ENCODE results near the gene TSPAN11.

Gene TSPAN11

GRCh38 chr12:30913323-30913722, 13.2 kb upstream of the TSPAN11 start:
- no peaks in the 10 kb centered on the region for H3K79me2 ChIP-seq (ENCODE audit: insufficient read depth, low read length)
- H3K36me3 ChIP-seq (ENCODE audit: insufficient read depth, low read length): no peaks in the 10 kb centered on the region
- H3K9ac ChIP-seq (ENCODE audit: low read depth, low read length, poor library complexity, severe bottlenecking): no peak overlapping the region
- no peaks in the 10 kb centered on the region for H3K9me2 ChIP-seq (replicated peaks; ENCODE audit: low read depth, low read length)
- no peaks in the 10 kb centered on the region for H3K4me1 ChIP-seq (ENCODE audit: insufficient read depth, low read length, poor library complexity, severe bottlenecking)
- no peaks in the 10 kb centered on the region for H4K20me1 ChIP-seq (ENCODE audit: insufficient read depth, low read length, poor library complexity, severe bottlenecking)
- no peak for TF ChIP-seq EZH2phosphoT487 (IDR thresholded peaks at IDR 0.05; ENCODE audit: borderline replicate concordance)
- H3K4me3 ChIP-seq (ENCODE audit: low read length, poor library complexity, severe bottlenecking): no peak overlapping the region
- H3F3A ChIP-seq (ENCODE audit: low read depth): no peaks in the 10 kb centered on the region
- H3K27me3 ChIP-seq (ENCODE audit: insufficient read depth, low read length, poor library complexity, severe bottlenecking): no peaks in the 10 kb centered on the region
- no peaks in the 10 kb centered on the region for H3K9me3 ChIP-seq (ENCODE audit: insufficient read depth, low read depth, low read length)
- H3K4me2 ChIP-seq (ENCODE audit: low read depth, low read length, poor library complexity, severe bottlenecking): no peak overlapping the region
- no peak overlapping the region for H2AFZ ChIP-seq (ENCODE audit: low read length)

GRCh38 chr12:30914986-30915591, 11.5 kb upstream of the TSPAN11 start:
- Histone ChIP-seq H3F3A (ENCODE audit: low read depth) (no peaks in the 10 kb centered on the region), H3K79me2 (ENCODE audit: insufficient read depth, low read length) (no peaks in the 10 kb centered on the region), H3K4me2 (ENCODE audit: low read depth, low read length, poor library complexity, severe bottlenecking) (no peak overlapping the region), H3K4me3 (ENCODE audit: low read length, poor library complexity, severe bottlenecking) (no peak overlapping the region), H3K36me3 (ENCODE audit: insufficient read depth, low read length) (no peaks in the 10 kb centered on the region), H2AFZ (ENCODE audit: low read length) (no peak overlapping the region), H3K27me3 (ENCODE audit: insufficient read depth, low read length, poor library complexity, severe bottlenecking) (no peaks in the 10 kb centered on the region), H3K9ac (ENCODE audit: low read depth, low read length, poor library complexity, severe bottlenecking) (no peak overlapping the region), H4K20me1 (ENCODE audit: insufficient read depth, low read length, poor library complexity, severe bottlenecking) (no peaks in the 10 kb centered on the region), H3K9me3 (ENCODE audit: insufficient read depth, low read depth, low read length) (no peaks in the 10 kb centered on the region), H3K4me1 (ENCODE audit: insufficient read depth, low read length, poor library complexity, severe bottlenecking) (no peaks in the 10 kb centered on the region), H3K9me2 (replicated peaks; ENCODE audit: low read depth, low read length) (no peaks in the 10 kb centered on the region)
- TF ChIP-seq CTCF (conservative IDR thresholded peaks at IDR 0.05; ENCODE audit: low read length) (no peak), EZH2phosphoT487 (IDR thresholded peaks at IDR 0.05; ENCODE audit: borderline replicate concordance) (no peak)

GRCh38 chr12:30923057-30923456, 3.5 kb upstream of the TSPAN11 start:
- H3K9me3 ChIP-seq (ENCODE audit: insufficient read depth, low read depth, low read length): no peaks in the 10 kb centered on the region
- H3K4me2 ChIP-seq (ENCODE audit: low read depth, low read length, poor library complexity, severe bottlenecking): no peak overlapping the region
- no peaks in the 10 kb centered on the region for H3K79me2 ChIP-seq (ENCODE audit: insufficient read depth, low read length)
- H3K27me3 ChIP-seq (ENCODE audit: insufficient read depth, low read length, poor library complexity, severe bottlenecking): no peaks in the 10 kb centered on the region
- no peak for TF ChIP-seq CTCF (conservative IDR thresholded peaks at IDR 0.05; ENCODE audit: low read length)
- TF ChIP-seq EZH2phosphoT487 (IDR thresholded peaks at IDR 0.05; ENCODE audit: borderline replicate concordance): no peak
- H3K4me1 ChIP-seq (ENCODE audit: insufficient read depth, low read length, poor library complexity, severe bottlenecking): no peaks in the 10 kb centered on the region
- no peaks in the 10 kb centered on the region for H3F3A ChIP-seq (ENCODE audit: low read depth)
- no peaks in the 10 kb centered on the region for H3K36me3 ChIP-seq (ENCODE audit: insufficient read depth, low read length)
- no peaks in the 10 kb centered on the region for H4K20me1 ChIP-seq (ENCODE audit: insufficient read depth, low read length, poor library complexity, severe bottlenecking)
- H3K9me2 ChIP-seq (replicated peaks; ENCODE audit: low read depth, low read length): no peaks in the 10 kb centered on the region
- no peak overlapping the region for H3K4me3 ChIP-seq (ENCODE audit: low read length, poor library complexity, severe bottlenecking)
- no peak overlapping the region for H2AFZ ChIP-seq (ENCODE audit: low read length)
- H3K9ac ChIP-seq (ENCODE audit: low read depth, low read length, poor library complexity, severe bottlenecking): no peak overlapping the region

- no peak overlapping the region for H3K4me3 ChIP-seq (ENCODE audit: low read length, poor library complexity, severe bottlenecking)
- no peaks in the 10 kb centered on the region for H3K36me3 ChIP-seq (ENCODE audit: insufficient read depth, low read length)
- no peaks in the 10 kb centered on the region for H3K27me3 ChIP-seq (ENCODE audit: insufficient read depth, low read length, poor library complexity, severe bottlenecking)
- H4K20me1 ChIP-seq (ENCODE audit: insufficient read depth, low read length, poor library complexity, severe bottlenecking): no peaks in the 10 kb centered on the region
- H3K4me1 ChIP-seq (ENCODE audit: insufficient read depth, low read length, poor library complexity, severe bottlenecking): no peaks in the 10 kb centered on the region
- H3F3A ChIP-seq (ENCODE audit: low read depth): no peaks in the 10 kb centered on the region
- no peak overlapping the region for H3K4me2 ChIP-seq (ENCODE audit: low read depth, low read length, poor library complexity, severe bottlenecking)
- H3K9me3 ChIP-seq (ENCODE audit: insufficient read depth, low read depth, low read length): no peaks in the 10 kb centered on the region
- no peak overlapping the region for H2AFZ ChIP-seq (ENCODE audit: low read length)
- no peaks in the 10 kb centered on the region for H3K79me2 ChIP-seq (ENCODE audit: insufficient read depth, low read length)
- no peak overlapping the region for H3K9ac ChIP-seq (ENCODE audit: low read depth, low read length, poor library complexity, severe bottlenecking)
- TF ChIP-seq EZH2phosphoT487 (IDR thresholded peaks at IDR 0.05; ENCODE audit: borderline replicate concordance): no peak
- TF ChIP-seq CTCF (conservative IDR thresholded peaks at IDR 0.05; ENCODE audit: low read length): no peak
- H3K9me2 ChIP-seq (replicated peaks; ENCODE audit: low read depth, low read length): no peaks in the 10 kb centered on the region
These were observed 823 bp upstream of the TSPAN11 start for GRCh38 chr12:30925607-30926242.
